Endometrial microvascular endothelial cells (primary cell): ENCODE results near the gene CEACAM18. TPM values are rescaled to one million over a fixed set of nuclear protein-coding genes. Genes with fewer than 3 reads are reported as not detected.
"Not testable (repeated sequence)": the region's sequence is repeated elsewhere in the genome, so short reads cannot be mapped to it uniquely, and the experiment has no call there.

Source experiments
- in situ Hi-C: cut with HindIII; loops from 2 replicates; pipeline ENCODE4 v1.10.0; 2017; ENCODE audit warnings: low sequenced_read_pairs, low pct_unique_long_range_greater_than_20kb; ENCODE audit errors: inconsistent ontology term
- total RNA-seq: library from RNA; depleted of rRNA; stranded (reverse); fragments of >200 nt; gene quantifications from one replicate; pipeline ENCODE4 v1.2.3, GENCODE V29; 2015; ENCODE audit errors: inconsistent ontology term

The CEACAM18 gene
- not detected for total RNA-seq

GRCh38 chr19:51478381-51479234 lies at the start of gene CEACAM18:
Gene CEACAM18, plus strand, starts transcription at chr19:51478539.
- in situ Hi-C loops: no loop called here

- in situ Hi-C loops: no loop called here
Observed at GRCh38 chr19:51430221-51430620, 48.1 kb upstream of the CEACAM18 start.

- in situ Hi-C loops: no loop called here
Observed at GRCh38 chr19:51431124-51431523, 47.2 kb upstream of the CEACAM18 start.

- in situ Hi-C loops: no loop called here
Observed at GRCh38 chr19:51433043-51433442, 45.3 kb upstream of the CEACAM18 start.

- in situ Hi-C loops: no loop called here
Observed at GRCh38 chr19:51434456-51434855, 43.9 kb upstream of the CEACAM18 start.

- in situ Hi-C loops: no loop called here
Observed at GRCh38 chr19:51439021-51439465, 39.3 kb upstream of the CEACAM18 start.

- in situ Hi-C loops: no loop called here
Observed at GRCh38 chr19:51440052-51440451, 38.3 kb upstream of the CEACAM18 start.

GRCh38 chr19:51440846-51441409 lies 37.4 kb upstream of the CEACAM18 start:
- in situ Hi-C loops: no loop called here

GRCh38 chr19:51441410-51442390 lies 36.6 kb upstream of the CEACAM18 start:
- in situ Hi-C loops: no loop called here

GRCh38 chr19:51447510-51447909 lies 30.8 kb upstream of the CEACAM18 start:
- in situ Hi-C loops: not testable (repeated sequence)

GRCh38 chr19:51448011-51448410 lies 30.3 kb upstream of the CEACAM18 start:
- in situ Hi-C loops: no loop called here

GRCh38 chr19:51448411-51449016 lies 29.8 kb upstream of the CEACAM18 start:
- in situ Hi-C loops: no loop called here

GRCh38 chr19:51450730-51451307 lies 27.5 kb upstream of the CEACAM18 start:
- in situ Hi-C loops: no loop called here

GRCh38 chr19:51456541-51457290 lies 21.6 kb upstream of the CEACAM18 start:
- in situ Hi-C loops: no loop called here

- in situ Hi-C loops: no loop called here
Observed at GRCh38 chr19:51457351-51458013, 20.9 kb upstream of the CEACAM18 start.

GRCh38 chr19:51458051-51458645 lies 20.2 kb upstream of the CEACAM18 start, which contains the start of gene SIGLEC8:
Gene SIGLEC8, minus strand, starts transcription at chr19:51458454. Its CDS starts 67 bp downstream, at chr19:51458387.
- in situ Hi-C loops: no loop called here
